HG03175 (cell line): Measurements from ENCODE around the gene DLG1.

Experiments used
- ATAC-seq: cut with Tn5 transposase; IDR thresholded peaks from one replicate; pipeline ENCODE4 v1.9.1; 2021; ENCODE audit warnings: mild to moderate bottlenecking, moderate library complexity; ENCODE audit not compliant: unreplicated experiment

Gene DLG1

DNA sequence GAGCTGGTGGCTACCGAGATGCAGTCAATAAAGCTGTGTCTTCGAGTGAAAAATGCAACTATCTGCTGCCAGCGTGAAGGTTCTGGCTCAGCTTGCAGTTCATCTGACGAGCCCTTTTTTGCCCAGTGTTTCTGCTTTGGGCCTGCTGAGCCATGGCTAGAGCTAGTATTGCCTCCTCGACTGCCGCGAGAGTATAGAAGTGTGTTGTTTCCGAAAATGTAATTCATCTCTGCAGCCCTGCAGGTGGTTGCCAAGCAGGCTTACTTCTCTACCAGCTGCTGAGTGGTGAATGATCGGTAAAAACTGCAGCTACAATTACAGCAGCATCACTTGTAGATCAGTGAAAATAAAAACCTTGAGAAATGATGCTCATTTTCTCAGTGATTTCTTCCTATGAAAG, 114.8 kb downstream of the DLG1 start:
- ATAC-seq, result no peak

DNA sequence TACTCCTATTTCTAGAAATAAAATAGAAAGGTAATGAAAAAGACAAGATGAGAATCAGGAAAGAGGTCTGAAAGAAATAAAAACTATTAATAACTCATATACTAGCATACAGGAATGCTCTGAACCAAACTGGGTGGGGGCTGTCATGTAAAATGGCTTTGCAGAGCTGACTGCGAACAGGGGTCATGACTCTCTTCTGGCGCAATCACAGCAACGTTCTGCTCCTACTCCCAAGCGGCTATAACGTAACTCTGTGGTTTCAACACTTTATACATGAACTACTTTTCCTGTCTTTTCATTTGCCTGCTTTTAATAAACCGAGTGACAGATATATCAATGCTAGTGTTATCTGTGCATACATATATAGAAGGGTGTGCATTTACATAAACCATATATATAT, 116.7 kb downstream of the DLG1 start:
- ATAC-seq, result no peak

DNA sequence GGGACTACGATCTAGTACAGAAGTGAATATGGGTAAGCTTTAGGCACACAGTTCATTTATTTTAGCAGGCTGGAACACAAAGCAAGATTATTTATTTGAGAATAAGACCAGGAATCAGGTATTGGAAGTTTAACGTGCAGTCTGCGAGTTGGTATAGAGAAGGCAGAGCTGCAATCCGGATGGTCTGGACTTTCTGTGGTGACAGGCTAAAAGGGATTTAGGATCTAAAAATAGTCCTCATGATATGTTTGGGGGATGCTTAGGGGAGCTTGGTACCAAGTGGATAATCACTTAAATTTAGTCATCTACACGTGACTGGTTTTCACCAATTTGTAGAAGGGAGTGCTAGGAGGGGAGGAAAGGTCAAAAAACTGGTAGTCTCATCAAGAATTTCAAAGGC, 119.4 kb downstream of the DLG1 start:
- ATAC-seq, result no peak

DNA sequence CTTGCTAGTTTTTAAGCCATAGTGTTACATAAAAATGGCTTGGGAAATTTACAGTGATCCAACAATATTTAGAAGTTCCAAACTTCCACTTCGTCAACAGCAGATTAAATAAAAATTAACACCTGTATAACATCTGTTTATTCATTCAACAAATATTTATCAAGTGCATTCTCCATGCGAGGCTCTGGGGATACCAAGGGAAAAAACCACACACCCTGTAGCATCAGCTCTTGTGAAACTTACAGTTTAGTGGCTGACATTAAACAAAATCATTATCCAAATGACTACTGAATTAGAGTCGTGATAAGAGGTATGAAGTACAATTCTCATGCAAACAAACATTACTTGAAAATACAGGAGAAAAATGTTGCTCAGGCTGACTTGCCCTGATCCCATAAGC, 122.9 kb downstream of the DLG1 start:
- ATAC-seq, result no peak

DNA sequence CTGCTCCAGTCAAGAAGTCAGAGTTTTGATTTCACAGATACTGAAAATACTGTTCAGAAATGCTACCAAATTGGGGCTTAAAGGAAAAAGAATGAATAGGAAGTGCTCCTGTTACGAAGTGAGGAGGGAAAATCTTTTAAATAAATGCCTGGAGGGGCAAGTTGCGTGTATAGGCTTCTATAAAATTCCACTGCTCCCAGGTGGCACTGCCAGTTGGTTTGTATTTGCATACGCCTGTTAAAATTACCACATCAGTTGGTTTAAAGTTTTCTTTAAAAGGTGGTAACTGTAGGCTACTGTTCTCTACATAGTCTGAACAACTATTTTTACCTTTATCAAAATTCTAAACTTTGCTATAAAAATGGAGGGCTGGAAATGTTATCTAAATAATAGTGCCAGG, 123.5 kb downstream of the DLG1 start:
- ATAC-seq, result no peak

DNA sequence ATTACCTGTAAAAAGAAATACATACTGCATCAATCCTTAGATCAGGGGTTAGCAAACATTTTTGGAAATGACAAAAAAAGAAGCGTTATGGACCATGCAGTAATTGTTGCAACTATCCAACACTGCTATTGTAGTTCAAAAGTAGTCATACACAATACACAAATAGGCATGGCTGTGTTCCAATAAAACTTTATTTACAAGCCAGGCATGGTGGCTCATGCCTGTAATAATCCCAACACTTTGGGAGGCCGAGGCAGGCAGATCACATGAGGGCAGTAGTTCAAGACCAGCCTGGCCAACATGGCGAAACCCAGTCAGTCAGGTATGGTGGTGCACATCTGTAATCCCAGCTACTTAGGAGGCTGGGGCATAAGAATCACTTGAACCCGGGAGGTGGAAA, 124.8 kb downstream of the DLG1 start:
- ATAC-seq, result no peak

DNA sequence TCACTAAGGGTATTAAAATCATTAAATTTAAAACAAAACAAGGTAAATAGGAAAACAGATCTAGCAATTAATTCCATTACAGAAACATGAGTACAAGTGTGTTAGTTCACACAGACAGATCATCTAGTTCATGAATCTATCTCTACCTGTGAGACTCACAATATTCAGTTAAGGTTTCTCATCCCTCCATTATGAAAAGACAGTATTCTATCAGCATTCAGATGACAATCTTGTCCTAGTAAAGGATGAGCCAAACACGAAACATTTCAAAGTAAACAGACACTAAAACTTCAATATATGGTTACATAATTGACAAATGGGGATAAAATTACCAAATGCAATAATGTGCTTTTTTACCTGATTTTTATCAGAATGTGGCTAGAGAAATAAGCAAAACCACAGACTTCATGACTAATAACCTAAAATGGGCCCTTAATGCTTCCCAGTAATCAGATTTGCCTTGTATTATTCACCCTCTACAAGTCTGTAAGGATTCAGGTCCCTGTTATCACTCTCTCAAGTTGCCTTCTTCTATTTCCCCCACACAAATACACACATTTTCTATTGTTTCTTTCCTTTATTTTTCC, 126.8 kb downstream of the DLG1 start:
- ATAC-seq, result no peak

DNA sequence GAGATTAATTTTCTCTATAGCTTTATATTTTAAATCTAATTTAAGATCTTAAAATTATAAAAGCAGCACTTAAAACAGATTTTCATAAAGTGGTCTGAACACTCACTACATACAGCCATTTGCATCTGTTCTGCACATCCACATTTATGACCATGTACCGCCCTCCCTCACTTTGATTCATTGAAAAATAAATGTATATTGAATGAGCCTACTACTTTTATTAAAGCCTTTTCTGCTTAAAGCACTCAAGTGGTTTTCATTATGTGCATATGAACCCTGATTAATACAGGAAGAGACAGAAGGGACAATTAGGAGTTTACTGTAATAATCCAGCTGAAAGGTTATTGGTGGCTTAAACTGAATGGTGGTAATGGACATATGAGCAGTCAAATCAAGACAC, 129.4 kb downstream of the DLG1 start:
- ATAC-seq, result no peak

DNA sequence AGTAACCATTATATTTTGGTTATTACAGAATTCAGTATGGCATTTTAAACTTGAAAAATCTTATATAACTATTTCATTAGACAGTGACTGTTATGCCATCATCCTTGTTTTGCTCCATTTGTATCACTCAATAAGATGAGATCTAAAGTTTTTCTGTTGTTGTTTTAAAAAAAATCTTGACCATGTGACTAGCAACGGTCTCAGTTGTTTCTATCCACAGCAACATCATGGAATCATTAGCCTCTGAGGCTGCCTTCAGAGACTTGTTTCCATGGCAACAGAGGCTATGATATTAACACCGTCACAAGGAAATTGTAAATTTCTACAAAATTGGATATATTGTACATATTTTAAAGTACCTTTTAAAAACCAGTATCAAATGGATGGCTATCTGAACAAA, 129.8 kb downstream of the DLG1 start:
- ATAC-seq, result no peak

DNA sequence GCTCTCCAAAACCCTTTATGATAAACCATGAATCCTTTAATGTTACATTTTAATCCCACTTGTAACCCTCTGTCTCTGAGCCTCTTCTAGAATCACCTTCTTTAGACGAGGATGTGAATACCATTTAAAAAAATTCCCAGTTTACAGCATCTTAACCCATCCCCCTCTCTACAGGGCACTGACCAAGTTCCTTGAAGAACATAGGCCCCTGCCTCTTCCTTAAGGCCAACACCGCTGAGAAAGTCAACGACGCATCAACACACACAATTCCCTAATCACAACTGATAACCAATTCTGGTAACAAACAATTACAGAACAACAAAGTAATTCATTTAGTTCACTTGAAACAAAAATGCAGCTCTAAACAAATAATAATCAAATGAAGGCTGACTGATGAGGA, 130.3 kb downstream of the DLG1 start:
- no peak for ATAC-seq

DNA sequence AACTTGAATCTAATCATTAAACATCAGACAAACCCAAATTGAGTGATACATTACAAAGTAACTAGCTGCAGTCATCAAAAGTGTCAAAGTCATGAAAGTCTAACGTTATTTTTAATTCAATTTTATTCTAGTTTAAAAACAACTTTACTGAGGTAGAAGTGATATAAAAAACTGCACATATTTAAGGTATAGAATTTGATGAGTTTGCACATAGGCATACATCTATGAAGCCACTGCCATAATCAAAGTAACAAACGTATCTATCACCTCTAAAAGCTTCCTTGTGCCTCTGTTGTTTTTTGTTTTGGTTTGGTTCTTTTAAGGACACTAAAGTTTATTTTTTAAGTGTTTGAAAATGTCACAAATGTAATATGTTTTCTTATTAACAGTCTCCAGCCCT, 130.9 kb downstream of the DLG1 start:
- no peak for ATAC-seq

DNA sequence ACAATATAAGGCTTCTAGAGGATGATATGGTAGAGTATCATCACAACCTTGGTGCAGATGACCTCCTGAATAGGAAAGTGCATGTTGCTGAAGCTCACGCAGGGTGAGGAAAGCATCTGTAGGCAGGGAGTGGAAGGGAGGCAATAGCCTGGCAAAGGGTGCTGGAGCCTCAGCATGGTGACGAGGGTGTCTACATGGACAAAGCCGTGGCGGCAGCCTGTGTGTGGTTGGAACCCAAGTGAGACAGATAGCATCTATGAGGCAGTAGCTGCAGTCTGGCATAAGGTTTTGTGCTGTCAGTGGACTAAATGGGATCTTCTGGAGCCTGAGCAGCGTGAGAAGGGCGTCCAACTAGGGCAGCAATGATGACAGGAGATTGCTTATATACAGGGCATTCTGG, 132.5 kb downstream of the DLG1 start:
- no peak for ATAC-seq

DNA sequence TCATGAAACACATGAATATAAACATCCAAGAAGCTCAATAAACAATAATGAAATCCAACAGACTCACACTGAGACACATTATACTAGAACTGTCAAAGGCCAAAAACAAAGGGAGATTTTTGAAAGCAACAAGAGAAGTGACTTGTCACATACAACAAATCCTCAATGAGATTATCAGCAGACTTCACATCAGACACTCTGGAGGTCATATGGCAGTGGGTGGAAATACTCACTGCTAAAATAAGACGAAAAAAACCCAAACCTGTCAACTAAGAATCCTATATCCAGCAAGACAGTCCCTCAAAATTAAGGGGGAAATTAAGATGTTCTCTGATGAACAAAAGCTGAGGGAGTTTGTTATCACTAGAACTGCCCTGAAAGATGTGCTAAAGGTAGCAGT, 143.4 kb downstream of the DLG1 start:
- ATAC-seq, result no peak

DNA sequence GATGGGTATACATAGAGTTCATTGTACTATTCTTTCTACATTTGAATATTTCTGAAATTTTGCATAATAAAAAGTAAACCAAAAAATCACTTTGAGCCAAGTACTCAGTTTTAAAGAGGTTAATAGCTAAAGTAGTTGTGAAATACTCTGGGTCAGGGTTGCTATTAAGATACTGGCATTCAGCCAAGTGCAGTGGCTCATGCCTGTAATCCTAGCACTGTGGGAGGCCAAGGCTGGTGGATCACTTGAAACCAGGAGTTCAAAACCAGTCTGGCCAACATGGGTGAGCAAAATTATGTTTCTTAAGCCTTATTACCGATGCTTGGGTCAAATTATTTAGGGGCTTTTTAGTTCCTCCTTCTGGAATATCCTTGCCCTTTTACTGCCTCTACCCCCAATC, 146.8 kb downstream of the DLG1 start:
- ATAC-seq, result no peak

DNA sequence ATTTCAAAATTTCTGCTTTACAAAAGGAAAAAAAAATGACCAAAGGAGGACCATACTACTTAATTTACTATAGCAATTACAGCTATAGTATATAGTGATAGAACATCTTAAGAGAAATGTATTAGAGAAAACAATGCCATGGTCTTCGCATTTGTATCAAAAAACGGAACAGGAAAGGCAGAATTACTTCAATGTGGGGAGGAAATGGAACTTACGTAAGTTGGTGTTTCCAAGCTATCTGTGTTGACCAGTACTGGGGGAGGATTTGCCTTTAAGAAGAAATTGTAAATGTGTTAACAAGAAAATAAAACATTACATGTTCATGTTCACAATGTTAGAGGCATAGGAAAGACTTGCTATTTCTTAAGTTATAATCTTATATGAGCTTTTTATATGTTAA, 148.9 kb downstream of the DLG1 start:
- ATAC-seq, result no peak

DNA sequence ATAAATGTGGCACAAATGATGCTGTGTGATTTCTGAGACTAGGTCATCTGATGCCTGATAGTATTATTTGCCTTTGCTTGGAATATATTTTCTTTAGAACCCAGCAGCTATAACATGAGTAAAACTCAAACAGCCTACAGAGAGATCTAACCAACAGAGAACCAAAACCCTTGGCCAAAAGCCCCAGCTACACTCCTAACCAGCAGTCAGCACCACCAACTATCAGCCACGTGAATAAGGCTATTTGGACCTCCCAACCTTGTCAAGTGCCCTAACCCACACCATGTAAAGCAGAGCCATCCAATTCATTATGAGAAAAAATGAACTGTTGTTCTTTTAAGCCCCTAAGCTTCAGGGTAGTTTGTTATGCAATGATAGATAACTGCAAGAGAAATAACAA, 154.2 kb downstream of the DLG1 start:
- no peak for ATAC-seq

DNA sequence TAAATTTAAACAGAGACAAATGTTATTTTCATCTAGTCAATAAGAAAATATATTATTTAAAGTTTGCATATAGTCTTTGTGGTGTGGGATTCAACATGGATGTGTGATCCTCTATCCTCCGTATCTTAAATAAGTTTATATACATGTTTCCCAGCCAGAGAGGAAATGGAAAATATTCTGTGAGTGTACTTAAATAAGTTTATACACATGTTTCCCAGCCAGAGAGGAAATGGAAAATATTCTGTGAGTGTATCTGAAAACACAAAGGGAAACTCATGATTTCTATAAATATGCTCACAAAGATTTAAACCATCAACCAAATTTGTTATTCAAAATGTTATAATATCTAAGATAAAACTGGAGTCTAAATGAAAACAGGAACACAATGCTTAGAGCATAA, 158.8 kb downstream of the DLG1 start:
- no peak for ATAC-seq

DNA sequence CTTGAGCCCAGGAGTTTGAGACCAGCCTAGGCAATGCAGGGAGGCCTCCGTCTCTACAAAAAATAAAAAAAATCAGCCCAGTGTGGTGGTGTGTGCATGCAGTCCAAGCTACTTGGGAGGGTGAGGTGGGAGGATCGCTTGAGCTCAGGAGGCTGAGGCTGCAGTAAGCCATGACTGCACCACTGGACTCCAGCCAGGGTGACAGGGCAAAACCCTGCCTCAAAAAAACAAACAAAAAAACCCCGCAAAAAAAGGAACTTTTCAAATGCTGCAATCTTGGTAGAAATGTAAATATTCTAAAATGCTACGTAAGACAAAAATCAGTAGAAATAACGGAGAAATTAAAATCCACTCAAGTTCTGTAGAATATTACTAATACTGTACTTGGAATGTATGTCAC, 160.7 kb downstream of the DLG1 start:
- ATAC-seq, result no peak

DNA sequence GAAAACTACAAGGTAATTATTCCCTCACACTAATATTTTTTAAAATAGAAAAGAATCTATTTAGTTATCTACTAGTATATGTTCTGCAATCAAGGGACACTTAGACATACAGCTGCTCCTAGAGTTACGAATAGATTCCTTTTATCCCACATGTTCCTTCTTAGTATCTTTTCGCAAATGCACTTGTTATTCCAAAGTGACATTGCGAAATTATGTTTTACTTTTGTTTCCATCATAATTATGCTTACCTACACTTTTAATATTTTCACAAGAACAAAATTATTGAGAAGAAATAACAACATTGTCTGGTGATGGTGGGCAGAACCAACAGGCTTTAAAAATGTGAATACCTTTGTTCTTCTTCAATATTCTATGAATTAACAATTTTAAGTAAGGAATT, 161.7 kb downstream of the DLG1 start:
- no peak for ATAC-seq

DNA sequence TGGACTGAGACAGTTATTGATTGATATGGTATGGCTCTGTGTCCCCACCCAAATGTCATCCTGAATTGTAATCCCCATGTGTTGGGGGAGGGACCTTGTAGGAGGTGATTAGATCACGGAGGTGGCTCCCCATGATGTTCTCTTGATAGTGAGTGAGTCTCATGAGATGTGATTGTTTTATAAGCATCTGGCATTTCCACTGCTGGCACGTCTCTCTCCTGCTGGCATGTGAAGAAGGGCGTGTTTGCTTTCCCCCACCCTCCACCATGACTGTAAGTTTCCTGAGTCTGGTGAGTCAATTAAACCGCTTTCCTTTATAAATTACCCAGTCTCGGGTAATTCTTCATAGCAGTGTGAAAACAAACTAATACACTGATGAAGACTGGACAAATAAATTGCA, 163.2 kb downstream of the DLG1 start:
- ATAC-seq, result no peak

DNA sequence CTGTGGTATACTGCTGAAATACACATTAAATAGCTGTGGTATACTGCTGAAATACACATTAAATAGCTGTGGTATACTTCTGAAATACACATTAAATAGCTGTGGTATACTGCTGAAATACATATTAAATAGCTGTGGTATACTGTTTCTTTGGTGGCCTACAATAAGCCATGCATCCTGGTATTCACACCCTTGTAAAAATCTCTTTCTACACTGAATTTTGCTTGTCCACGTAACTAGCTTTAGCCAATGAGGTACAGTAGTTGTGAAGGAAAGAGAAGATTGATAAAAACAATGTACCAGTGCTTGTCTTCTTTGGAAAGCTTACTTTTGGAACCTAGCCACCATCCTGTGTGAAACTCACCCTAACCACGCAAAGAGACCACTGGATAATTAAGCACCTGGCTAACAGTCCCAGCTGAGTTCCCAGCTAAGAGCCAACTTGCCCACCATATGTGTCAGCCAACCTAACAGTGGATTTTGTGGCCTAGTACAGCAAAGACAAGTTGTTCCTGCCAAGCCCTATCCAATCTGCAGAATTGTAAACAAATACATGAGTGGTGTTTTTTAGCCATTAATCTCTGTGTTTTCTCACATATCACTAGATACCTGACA, 165.4 kb downstream of the DLG1 start:
- ATAC-seq, result no peak

DNA sequence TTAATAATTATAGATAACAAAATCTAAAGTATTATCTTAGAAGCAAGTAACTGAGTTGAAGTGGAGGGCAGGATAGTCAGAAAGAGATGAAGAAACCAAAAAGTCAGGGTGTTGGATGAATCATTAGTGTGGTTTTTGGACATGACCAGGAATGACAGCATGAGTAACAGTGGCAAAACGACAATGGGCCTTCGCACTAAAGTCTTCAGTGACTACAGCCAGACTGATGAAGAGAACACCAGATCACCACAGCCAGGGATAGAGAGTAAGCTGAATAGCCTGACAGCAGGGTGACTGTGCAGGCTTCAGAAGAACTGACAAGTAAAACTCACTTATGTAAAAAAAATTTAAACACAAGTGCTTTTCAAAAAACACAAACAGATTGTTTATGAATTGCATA, 172.8 kb downstream of the DLG1 start:
- ATAC-seq, result no peak

DNA sequence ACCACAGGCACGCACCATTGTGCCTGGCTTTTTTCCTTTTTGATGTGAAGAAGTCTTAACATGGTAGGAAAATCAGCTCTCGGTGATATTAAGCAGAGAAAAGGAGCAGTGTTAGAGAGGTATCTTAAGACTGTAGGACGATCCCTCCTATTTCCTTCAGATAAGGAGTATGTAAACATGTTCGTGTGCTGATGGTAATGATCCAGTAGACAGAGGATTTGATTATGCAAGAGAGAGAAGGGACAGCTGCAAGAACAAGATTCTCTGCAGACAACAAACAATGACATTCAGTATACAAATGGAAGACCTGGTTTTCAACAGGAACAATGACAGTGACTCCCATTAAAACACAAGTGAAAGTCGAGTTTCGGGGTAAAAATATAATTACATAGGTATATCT, 173.7 kb downstream of the DLG1 start:
- ATAC-seq, result no peak
